Hepatocyte (in vitro differentiated cells): ENCODE data around the gene MPND.

Experiments used
- CTCF ChIP-seq: fragments of 200-600 bp; sonication (generic); IDR thresholded peaks from 2 replicates; pipeline ENCODE4 v1.5.1; 2016; ENCODE audit warnings: antibody characterized with exemption, mild to moderate bottlenecking; ENCODE audit not compliant: poor library complexity
- EZH2 ChIP-seq: fragments of 200-600 bp; sonication (generic); IDR thresholded peaks from 2 replicates; pipeline ENCODE4 v1.6.1; 2016; ENCODE audit warnings: antibody characterized with exemption, mild to moderate bottlenecking, borderline replicate concordance
- EZH2phosphoT487 ChIP-seq: fragments of 200-600 bp; sonication (generic); IDR thresholded peaks from one replicate; pipeline ENCODE4 v1.6.1; 2018; ENCODE audit warnings: antibody characterized with exemption, mild to moderate bottlenecking, low read depth, moderate library complexity; ENCODE audit not compliant: unreplicated experiment, severe bottlenecking

DNA sequence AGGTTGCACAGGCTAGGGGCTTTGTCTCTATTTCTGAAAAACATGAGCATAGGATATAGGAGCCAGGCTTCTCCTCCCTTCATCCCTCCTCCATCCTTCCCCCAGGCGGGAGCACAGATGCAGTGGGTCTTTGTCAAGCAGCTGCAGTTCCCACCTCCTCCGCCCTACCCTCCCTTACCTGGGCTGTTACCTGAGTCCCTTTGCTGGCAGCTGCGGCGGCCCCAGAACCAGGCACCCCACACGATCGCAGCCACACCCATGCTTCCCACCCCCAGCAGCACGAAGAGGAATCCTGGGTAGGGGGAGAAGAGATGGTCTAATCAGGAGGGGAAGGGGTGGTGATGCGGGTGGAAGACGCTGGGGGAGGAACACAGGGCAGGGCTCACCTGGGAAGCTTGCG is 49.0 kb upstream of the MPND start:
- no peak for TF ChIP-seq CTCF
- TF ChIP-seq EZH2: no peak
- no peak for TF ChIP-seq EZH2phosphoT487
